ENCODE measurements around the gene KLF9. TPM values are rescaled to one million over a fixed set of nuclear protein-coding genes. Genes with fewer than 3 reads are reported as not detected.
"Not testable (repeated sequence)": the region's sequence is repeated elsewhere in the genome, so short reads cannot be mapped to it uniquely, and the experiment has no call there.

The KLF9 gene
- total RNA-seq, 2 donors from 2014 or later = 56.2 to 78.9 TPM

DNA sequence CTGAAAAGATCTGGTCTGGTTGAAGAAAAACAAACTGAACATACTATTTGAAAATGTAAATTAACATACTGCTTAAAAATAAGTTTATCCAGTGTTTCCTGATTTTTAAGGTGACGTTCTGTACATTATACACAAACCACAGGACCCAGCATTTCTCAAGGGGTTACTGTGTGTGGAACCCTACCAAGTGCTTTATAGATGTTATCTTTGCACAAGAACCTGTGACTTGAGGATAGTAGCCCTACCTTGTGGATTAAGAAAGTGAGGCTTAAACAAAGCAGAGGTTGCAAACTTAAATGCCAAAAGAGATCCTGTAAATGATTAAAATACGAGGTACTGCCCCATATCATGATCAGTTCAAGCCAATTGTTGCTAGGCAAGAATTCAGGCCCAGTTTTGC is 4.7 kb downstream of the KLF9 start:
- DNase-seq (no peak), ATAC-seq (no peak)
- intact Hi-C loops (cut with DNase I) = loop anchor here (2.0 to 10.0 kb wide), 3 partner anchors 55 to 195 kb away; no protein-coding TSS in a partner anchor

DNA sequence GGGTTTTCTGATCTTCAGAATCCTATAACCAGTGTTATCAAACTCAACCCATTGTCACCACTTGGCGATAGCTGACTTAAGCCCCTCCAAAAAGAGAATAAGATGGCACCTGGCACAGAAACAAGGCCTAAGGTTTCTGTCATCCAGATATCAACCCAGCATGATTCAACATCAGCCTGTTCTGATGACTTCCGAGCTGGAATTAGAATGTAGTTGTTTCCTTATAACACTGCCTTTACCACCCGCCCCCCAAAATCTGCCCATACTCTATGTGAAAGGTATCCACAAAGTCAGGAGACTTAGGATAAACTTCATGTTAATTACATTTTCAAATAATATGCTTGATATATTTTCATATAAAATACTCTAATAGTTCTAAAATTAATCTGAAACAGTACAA is 5.2 kb downstream of the KLF9 start:
- DNase-seq (no peak), ATAC-seq (no peak)
- intact Hi-C loops (cut with DNase I) = loop anchor here in 1 of 2 donors (10.0 kb wide), 1 partner anchor 54 kb away; no protein-coding TSS in a partner anchor

DNA sequence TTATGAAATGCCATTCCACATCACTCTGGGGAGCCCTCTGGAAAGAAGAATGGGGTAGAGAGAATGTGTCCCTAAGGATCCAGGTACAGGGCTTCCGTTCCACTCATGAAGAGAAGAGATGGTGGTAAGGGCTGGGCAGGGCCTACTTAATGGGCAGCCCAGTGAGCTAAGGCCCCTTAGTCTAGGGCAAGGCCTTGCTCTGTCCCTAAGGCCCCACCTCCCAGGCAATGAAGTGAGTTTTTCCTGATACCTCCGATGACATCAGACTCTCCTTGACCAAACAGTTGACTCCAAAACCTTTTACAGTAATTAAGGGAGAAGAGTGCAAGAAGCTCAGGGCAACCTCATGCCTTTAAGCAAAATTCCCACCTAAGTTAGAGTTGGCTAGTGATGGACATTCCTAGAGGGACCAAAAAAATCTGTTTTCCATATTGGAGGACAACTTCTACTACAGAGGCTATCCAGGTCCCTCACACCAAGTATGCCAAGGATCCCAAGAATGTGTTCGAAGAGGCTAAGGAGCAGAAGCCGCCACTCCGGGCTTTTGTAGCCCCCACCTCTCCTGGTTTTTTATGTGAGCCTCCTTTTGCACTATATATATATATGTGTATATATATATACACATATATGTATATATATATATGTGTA is 5.9 kb downstream of the KLF9 start:
- ATAC-seq = no peak
- intact Hi-C loops (cut with DNase I) = loop anchor here in 1 of 2 donors (10.0 kb wide), 1 partner anchor 54 kb away; no protein-coding TSS in a partner anchor
- no peak for DNase-seq

DNA sequence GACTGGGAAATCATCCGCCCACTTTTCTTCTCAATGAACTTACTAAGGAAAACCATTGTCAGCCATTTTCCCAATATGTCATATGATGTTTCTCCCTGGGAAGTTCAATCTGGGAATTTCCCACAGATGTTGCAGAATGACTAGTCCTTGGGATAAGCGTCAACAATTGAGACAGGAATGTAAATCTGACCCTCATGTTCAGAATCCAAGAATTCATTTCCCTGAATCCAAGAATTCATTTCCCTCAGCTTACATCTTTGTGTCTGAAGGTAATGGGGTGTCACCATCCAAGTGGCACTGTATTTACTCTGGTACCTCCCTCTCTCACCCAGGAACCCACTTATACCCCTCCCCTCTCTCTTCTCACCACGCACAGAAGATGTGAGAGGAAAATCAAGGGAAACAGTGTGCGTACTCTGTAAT is 7.4 kb downstream of the KLF9 start:
- DNase-seq = no peak
- intact Hi-C loops (cut with DNase I) = loop anchor here in 1 of 2 donors (10.0 kb wide), 1 partner anchor 52 kb away; no protein-coding TSS in a partner anchor
- no peak for ATAC-seq

DNA sequence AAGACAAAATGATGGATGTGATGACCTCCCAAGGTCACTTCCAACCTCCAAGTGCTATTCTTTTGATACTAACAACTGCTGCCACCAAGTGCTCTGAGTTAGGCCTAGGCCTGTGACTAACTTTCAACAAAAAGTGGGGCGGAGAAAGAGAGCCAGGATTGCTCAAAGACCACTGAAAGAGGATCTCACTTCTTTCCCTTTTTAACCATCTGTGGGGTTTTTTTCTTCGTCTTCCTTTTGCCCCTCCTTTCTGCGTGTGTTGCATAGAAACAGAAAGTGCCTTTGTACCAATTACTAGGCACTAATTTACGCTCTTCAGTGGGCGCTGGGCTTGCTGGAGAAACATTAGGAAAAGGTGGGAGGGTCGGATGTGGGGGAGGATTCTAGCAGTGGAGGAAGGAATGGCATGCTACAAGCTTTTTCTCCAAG is 8.0 kb downstream of the KLF9 start:
- intact Hi-C loops (cut with DNase I) = loop anchor here in 1 of 2 donors (10.0 kb wide), 1 partner anchor 52 kb away; no protein-coding TSS in a partner anchor
- no peak for DNase-seq
- peak; percentile 5 to 22 for ATAC-seq

DNA sequence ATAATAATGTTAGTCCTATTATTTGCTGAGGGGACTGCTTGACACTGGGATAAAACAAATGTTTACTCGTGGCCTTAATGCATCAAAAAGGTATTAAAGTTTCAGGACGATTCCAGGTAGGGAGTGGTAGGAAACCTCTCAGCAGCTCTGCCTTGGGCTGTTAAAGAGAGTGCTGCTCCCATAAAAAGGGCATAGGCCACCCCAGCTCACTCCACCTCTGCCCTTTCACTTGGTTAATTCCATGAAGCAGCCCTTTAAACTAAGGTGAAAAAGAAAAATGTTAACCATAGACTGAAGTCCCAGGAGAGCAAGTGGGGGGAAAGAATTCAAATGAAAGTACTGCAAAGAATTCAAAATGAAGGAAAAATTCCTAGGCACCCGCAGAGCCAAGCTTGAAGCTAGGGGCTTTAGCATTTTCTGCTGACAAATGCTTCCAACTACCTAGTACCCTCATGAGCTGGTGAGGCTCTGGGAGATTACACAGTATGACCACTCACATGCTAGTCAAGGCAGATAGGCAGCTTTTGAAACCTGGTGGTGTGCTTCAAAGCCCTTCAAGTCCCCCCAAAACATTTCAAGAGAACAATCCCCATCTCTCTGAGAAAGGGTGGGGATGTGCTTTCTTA is 8.5 kb downstream of the KLF9 start:
- ATAC-seq (no peak), DNase-seq (no peak)
- intact Hi-C loops (cut with DNase I) = loop anchor here in 1 of 2 donors (10.0 kb wide), 1 partner anchor 51 kb away; no protein-coding TSS in a partner anchor

DNA sequence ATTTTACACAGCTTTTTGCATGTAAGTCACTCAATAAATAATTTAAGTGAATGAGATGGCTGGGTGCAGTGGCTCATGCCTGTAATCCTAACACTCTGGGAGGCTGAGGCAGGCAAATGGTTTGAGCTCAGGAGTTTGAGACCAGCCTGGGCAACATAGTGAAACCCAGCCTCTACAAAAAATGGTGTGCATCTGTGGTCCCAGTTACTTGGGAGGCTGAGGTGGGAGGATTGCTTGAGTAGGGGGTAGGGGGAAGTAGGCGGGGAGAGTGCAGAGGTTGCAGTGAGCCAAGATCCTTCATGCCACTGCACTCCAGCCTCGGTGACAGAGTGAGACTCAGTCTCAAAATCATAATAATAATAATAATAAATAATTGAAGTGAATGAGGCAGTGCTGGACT is 10.2 kb downstream of the KLF9 start:
- no peak for ATAC-seq
- no peak for DNase-seq
- intact Hi-C loops (cut with DNase I) = loop anchor here in 1 of 2 donors (10.0 kb wide), 1 partner anchor 49 kb away; no protein-coding TSS in a partner anchor

DNA sequence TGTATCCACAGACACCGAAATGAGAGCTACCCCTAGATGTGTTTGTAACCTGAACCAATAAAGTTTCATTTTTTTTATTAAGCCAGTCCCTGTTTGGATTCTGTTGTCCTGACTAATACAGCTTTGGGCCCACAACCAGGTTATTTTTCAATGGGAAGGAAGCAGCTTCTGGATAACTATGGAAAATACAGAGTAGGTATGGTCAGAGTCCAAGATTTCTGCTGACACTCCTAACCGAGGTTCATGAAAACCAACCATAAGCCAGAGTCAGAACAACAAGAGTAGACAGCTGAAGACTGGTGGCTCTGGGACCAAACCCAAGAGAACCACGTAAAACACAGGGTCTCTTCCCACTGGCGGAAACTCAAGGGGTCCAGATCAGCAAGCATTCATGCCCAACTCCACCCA is 10.8 kb downstream of the KLF9 start:
- ATAC-seq (peak; percentile 12 to 31), DNase-seq (no peak)
- intact Hi-C loops (cut with DNase I) = loop anchor here in 1 of 2 donors (10.0 kb wide), 1 partner anchor 49 kb away; no protein-coding TSS in a partner anchor

DNA sequence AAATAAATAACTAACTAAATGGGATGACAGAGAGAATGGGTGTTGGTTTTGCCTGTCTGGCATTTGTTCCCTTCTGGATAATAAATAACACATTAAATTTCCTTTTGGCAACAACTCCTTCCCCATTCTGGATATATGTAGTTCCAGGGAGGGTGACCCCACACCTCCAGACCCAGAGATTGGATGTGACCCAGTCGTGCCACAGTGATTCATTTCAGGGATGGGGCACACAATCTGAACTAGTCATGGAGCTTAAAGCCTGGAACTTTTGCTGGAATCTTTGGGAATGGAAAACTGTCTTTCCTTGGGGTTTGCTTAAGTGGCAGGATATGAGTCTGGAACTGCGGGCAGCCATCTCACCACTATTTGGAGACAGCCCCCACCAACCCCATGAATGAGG is 11.3 kb downstream of the KLF9 start:
- DNase-seq (no peak), ATAC-seq (no peak)
- intact Hi-C loops (cut with DNase I) = loop anchor here in 1 of 2 donors (10.0 kb wide), 1 partner anchor 48 kb away; no protein-coding TSS in a partner anchor

DNA sequence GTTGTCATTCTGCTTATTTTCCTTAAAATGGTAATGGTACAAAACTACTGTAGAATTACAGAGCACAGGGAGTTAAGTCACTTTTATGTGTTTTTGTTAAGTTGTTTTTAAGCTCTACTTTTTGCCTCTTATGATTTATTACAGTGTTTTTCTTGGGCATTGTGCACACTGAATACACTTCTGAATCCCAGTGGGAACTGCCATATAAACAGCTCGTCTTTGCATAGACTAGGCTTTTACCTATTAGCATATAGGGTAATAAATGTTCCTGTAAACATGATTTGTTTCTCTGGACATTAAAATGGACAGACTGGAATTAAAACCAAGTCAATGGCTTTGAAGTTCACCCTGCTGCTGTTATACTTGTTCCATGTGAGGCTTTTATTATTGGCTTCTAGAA is 12.2 kb downstream of the KLF9 start:
- ATAC-seq (no peak), DNase-seq (no peak)
- intact Hi-C loops (cut with DNase I) = loop anchor here in 1 of 2 donors (10.0 kb wide), 1 partner anchor 47 kb away; no protein-coding TSS in a partner anchor

DNA sequence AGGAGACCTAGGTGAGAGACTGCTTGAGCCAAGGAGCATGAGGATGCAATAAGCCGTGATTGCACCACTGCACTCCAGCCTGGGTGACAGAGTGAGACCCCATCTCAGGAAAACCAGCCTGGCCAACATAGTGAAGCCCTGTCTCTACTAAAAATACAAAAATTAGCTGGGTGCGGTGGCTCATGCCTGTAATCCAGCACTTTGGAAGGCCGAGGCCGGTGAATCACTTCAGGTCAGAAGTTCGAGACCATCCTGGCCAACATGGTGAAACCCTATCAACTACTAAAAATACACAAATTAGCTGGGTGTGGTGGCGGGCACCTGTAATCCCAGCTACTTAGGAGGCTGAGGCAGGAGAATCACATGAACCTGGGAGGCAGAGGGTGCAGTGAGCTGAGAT is 13.2 kb downstream of the KLF9 start:
- intact Hi-C loops (cut with DNase I) = loop anchor here in 1 of 2 donors (10.0 kb wide), 1 partner anchor 46 kb away; no protein-coding TSS in a partner anchor
- not testable (repeated sequence) for DNase-seq, ATAC-seq

DNA sequence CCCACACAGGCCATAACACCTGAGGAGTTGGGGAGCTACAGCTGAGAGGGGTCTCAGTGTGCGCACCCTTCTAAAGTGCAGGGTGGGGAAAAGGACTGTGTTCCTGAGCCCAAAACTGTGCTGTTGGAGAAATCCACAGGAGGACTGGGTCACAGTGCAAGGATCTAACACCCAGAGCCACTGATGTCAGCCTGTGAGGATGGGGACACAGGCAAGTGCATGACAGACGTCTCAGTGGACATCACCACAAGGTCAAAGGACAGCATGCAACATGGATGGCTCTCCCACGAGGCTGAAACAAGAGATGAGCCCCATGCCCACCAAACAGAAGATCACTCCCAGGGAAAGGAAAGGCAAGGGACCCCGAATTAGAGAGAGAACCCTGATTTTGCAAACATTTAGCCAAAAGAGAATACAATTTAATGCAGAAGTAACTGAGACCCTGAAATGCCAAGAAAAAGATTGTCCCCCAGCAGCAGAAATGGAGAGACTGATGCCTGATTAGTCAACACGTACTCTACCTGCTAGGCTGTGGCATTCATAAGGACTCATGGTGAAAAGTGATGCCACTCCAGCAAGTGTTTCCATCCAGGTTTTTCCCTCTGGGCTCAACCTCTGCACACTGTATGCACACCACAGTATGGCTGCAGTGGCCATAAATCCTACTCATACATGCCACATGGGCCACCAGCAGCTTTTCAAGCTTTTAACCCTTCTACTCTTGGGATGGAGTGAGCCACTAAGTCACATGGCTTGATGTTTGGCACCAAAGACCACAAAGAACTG is 14.2 kb downstream of the KLF9 start:
- intact Hi-C loops (cut with DNase I) = loop anchor here in 1 of 2 donors (10.0 kb wide), 1 partner anchor 45 kb away; no protein-coding TSS in a partner anchor
- ATAC-seq (peak; percentile 7 to 28), DNase-seq (no peak)

DNA sequence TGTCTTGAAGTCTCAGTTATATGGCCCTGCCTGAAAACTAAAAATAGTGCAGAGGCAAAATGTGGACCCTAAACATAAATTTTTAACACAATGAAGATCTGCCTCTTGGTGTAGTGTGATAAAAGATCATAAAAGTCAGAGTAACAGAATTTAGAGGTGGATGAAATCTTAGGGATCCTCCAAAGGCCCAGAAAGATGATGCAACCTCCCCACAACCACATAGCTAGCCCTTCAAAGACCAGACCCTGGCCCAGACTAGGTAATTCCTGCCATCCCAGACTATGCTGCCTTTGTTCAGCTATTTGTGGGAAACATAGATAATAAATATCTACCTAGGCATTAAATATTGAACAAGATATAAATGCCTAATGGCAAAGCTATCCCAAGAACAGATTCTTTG is 15.3 kb downstream of the KLF9 start:
- no peak for DNase-seq
- intact Hi-C loops (cut with DNase I) = no loop called here
- no peak for ATAC-seq

DNA sequence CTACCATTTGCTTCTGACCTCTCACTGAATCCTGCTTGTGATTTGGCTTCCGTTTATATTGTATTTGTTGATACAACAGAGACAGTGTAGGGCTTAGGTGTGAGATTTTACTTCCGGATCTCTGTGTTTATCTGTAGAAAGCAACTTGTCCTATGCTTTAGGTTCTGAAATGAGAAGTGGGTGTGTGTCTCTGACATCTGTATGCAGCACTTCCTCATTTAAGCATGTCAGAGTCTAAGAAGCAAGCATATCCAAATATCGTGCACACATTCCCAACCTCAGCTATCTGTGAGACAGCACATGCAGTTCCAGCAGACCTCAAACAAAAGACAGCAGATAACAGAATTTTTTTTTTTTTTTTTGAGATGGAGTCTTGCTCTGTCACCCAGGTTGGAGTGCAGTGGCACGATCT is 16.3 kb downstream of the KLF9 start:
- ATAC-seq = peak; percentile 65 to 68
- intact Hi-C loops (cut with DNase I) = no loop called here

DNA sequence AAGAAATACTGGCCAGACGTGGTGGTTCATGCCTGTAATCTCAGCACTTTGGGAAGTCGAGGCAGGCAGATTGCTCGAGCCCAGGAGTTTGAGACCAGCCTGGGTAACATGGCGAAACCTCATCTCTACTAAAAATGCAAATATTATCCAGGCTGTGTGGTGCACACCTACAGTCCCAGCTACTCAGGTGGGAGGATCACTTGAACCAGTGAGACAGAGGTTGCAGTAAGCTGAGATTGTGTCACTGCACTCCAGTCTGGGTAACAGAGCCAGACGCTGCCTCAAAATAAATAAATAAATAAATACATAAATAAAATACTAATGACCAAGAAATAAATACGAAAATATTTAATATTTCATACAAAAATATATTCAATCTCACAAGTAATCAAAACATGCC is 18.8 kb downstream of the KLF9 start:
- intact Hi-C loops (cut with DNase I) = no loop called here
- ATAC-seq = no peak

More for the DNA sequence above, 16.3 kb downstream of the KLF9 start:
- DNase-seq = no peak

DNA sequence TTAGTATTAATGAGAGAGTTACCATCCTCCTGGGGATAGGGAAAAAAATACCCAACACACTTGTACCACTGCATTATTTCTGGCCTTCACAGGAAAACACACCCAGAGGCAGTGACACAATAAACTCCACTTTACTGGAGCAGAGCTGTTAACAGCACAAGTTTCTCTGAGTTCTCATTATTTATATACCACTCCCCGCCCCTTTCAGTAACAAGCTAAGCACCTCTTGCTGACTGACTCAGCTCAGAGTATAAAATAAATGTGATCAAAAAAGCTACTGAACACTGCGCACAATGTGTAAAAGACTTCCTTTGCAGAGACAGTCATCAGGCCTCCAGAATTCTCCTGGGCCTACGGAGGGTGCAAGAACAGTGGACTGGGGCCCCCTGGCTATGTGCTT is 21.6 kb downstream of the KLF9 start:
- ATAC-seq = peak in 1 of 2 donors; percentile 8
- DNase-seq = no peak
- intact Hi-C loops (cut with DNase I) = no loop called here

More for the DNA sequence above, 18.8 kb downstream of the KLF9 start:
- DNase-seq = no peak

DNA sequence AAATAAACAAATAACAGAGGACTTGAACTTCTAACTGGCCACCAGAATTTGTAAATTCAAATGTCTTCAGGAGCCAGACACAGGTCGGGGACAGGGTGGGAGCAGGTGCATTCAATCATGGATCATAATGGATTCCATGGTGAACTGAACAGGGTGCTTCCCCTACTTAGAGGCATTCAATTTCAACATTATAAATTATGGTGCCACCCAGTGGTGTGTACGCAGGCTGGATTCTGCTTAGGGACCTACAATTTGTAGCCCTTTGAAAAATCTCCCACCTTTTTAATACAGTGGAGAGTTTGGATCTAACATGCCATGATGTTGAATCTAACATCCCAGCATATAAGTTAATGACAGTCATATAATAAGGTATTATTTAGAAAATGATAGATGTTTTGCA is 22.3 kb downstream of the KLF9 start:
- DNase-seq (no peak), ATAC-seq (peak in 1 of 2 donors; percentile 25)
- intact Hi-C loops (cut with DNase I) = no loop called here

DNA sequence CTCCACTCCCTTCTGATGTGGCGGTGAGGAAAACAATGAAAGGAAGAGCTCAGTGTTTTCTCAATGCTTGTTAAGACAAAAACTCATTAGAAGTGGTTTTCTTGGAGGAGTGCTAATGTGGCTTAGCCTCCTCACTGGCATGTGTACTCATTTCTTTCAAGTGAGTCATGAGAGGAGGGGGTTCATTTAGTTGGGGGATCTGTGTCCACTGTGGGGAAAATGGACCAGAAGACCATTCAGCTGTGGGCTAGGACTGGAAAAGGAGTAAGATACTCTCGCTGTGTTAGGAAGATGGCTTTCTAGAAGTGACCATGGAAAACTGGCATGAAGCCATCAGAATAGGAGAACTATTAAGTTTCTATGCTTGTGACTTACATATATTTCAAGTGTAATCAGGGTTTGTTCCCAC is 23.5 kb downstream of the KLF9 start:
- intact Hi-C loops (cut with DNase I) = no loop called here

DNA sequence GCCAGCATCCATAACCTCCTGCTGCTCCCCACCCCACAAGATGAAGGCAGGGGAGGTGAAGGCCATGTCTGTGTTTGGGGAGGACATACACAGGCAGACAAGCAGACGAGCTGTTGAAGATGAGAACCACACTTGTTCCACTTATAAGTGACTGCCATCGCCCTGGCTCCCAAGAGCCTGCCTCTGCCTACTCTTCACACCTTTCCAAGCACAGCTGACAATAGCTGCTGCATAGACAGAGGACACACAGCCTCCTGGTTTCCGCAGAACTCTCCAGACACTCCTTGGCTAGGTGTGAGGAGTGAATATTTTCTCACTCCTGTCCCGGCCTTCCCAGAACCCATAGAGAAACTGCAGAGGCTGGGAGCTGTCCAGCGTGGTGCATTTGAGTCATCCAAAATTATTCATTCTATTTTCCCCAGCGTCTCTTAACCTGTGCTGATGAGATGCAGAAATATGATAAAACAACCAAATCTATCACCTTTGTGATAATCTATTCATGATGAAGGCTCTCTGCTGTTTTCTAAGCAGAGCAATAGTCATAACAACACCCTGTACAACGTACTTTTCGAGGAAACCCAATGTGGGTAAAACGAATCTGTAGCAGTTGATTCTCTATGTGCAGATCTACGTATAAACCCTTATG is 24.7 kb downstream of the KLF9 start:
- intact Hi-C loops (cut with DNase I) = no loop called here
- ATAC-seq (peak; percentile 62 to 75), DNase-seq (no peak)

More for the DNA sequence above, 23.5 kb downstream of the KLF9 start:
- DNase-seq (no peak), ATAC-seq (peak in 1 of 2 donors; percentile 8)

Data from left cardiac atrium (tissue), 4 donors.